Measurements from ENCODE around the gene TOR1A.
"Not testable (repeated sequence)": the region's sequence is repeated elsewhere in the genome, so short reads cannot be mapped to it uniquely, and the experiment has no call there.

TOR1A gene

GRCh38 chr9:129822898-129823541 lies 916 bp downstream of the TOR1A start:
- no peak for DNase-seq (ENCODE audit: low read depth in 2 of 2)

GRCh38 chr9:129816501-129817435 lies 7.2 kb downstream of the TOR1A start:
- DNase-seq (ENCODE audit: low read depth in 2 of 2), result no peak

GRCh38 chr9:129815278-129815677 lies 8.7 kb downstream of the TOR1A start:
- no peak for DNase-seq (ENCODE audit: low read depth in 2 of 2)

GRCh38 chr9:129814432-129815223 lies 9.3 kb downstream of the TOR1A start:
- no peak for DNase-seq (ENCODE audit: low read depth in 2 of 2)

GRCh38 chr9:129813661-129814060 lies 10.3 kb downstream of the TOR1A start:
- no peak for DNase-seq (ENCODE audit: low read depth in 2 of 2)

GRCh38 chr9:129812385-129812784 lies 11.6 kb downstream of the TOR1A start:
- DNase-seq (ENCODE audit: low read depth in 2 of 2), result no peak

- no peak for DNase-seq (ENCODE audit: low read depth in 2 of 2)
These were observed 12.0 kb downstream of the TOR1A start for GRCh38 chr9:129811967-129812363.

GRCh38 chr9:129810788-129811187 lies 13.1 kb downstream of the TOR1A start:
- no peak for DNase-seq (ENCODE audit: low read depth in 2 of 2)

- DNase-seq (ENCODE audit: low read depth in 2 of 2), result no peak
These were observed 13.8 kb downstream of the TOR1A start for GRCh38 chr9:129810116-129810515.

GRCh38 chr9:129809346-129809745 lies 14.6 kb downstream of the TOR1A start:
- no peak for DNase-seq (ENCODE audit: low read depth in 2 of 2)

GRCh38 chr9:129806061-129806460 lies 17.9 kb downstream of the TOR1A start:
- no peak for DNase-seq (ENCODE audit: low read depth in 2 of 2)

- DNase-seq (ENCODE audit: low read depth in 2 of 2), result no peak
These were observed 20.3 kb downstream of the TOR1A start for GRCh38 chr9:129803676-129804060.

- peak; percentile 90 to 91 for DNase-seq (ENCODE audit: low read depth in 2 of 2)
These were observed 20.9 kb downstream of the TOR1A start, which contains the start of gene TOR1B for GRCh38 chr9:129802833-129803675. TSS of gene TOR1B (plus strand) at chr9:129803184. CDS start at chr9:129803213, 29 bp downstream.

- DNase-seq (ENCODE audit: low read depth in 2 of 2), result no peak
These were observed 22.4 kb downstream of the TOR1A start for GRCh38 chr9:129801504-129801903.

GRCh38 chr9:129798973-129799372 lies 25.0 kb downstream of the TOR1A start:
- DNase-seq (ENCODE audit: low read depth in 2 of 2), result no peak

- DNase-seq (ENCODE audit: low read depth in 2 of 2), result not testable (repeated sequence)
These were observed 27.9 kb downstream of the TOR1A start for GRCh38 chr9:129796029-129796428.

GRCh38 chr9:129794549-129794948 lies 29.4 kb downstream of the TOR1A start:
- no peak for DNase-seq (ENCODE audit: low read depth in 2 of 2)

GRCh38 chr9:129786481-129786880 lies 37.5 kb downstream of the TOR1A start:
- no peak for DNase-seq (ENCODE audit: low read depth in 2 of 2)

- no peak for DNase-seq (ENCODE audit: low read depth in 2 of 2)
These were observed 38.1 kb downstream of the TOR1A start for GRCh38 chr9:129785866-129786265.

GRCh38 chr9:129784970-129785369 lies 39.0 kb downstream of the TOR1A start:
- DNase-seq (ENCODE audit: low read depth in 2 of 2), result not testable (repeated sequence)

All from stimulated activated CD4-positive, alpha-beta T cell treated with anti-CD3 and anti-CD28 coated beads, Interleukin-12 subunit alpha, Interleukin-12 subunit beta, amount 100 ng/mL, for 24 hours (primary cell).